ENCODE results near the gene TTF2. TPM values are rescaled to one million over a fixed set of nuclear protein-coding genes. Genes with fewer than 3 reads are reported as not detected.

Gene TTF2
- total RNA-seq (12.2 TPM), polyA plus RNA-seq (5.1 TPM)

DNA sequence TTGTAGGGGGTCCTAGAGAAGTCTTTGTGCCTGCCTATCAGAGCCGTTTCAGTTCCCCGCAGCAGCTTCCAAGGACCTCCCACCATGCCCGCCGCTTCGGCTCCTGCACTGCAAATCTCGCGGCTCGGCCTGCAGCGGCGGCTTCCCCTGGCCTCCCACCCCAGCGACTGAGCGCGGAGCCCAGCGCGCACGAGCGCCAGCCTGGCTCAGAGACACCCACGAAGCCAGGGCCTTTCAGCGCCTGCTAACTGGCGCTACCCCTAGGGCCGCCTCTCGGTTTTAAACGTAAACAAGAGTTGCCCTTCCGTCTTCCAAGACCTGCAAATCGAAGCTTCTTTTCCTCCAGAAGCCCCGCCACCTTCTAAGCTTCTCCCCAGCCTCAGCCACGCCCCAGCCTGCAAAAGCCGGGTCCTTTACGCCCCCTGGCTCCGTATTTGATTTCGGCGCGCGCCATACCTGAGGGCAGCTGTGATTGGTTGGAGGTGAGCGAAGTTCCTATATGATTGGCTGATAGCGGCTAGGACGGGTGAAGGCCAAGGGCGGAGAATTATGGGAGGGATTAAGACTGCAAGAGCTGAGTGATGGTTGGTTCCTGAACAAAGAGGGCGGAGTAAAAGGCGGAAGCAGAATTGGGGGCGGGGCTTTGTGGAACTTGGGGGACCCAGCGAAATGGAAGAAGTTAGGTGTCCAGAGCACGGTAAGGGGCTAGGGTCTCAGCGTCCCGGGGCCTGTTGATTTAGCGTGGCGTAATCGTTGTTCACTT, at the start of gene TTF2:
Gene TTF2, plus strand, starts transcription at position 649 of the 763 bp plus-strand sequence. Its CDS starts 21 bp downstream, at position 670.
- peak; percentile 99 for DNase-seq (ENCODE audit: extremely low spot score)
- WGBS, result under 1% methylated on average over 48 of the region's 48 CpGs
- Histone ChIP-seq H3K4me1 (ENCODE audit: insufficient read depth) (peaks cover 1% of the 10 kb centered on the region), H3K4me3 (ENCODE audit: low read depth, low read length) (peak within 1 kb of the TSS; percentile 36), H3K36me3 (ENCODE audit: insufficient read depth) (no peaks in the 10 kb centered on the region), H3K27ac (ENCODE audit: low read depth) (peak within 1 kb of the TSS; percentile 57)

DNA sequence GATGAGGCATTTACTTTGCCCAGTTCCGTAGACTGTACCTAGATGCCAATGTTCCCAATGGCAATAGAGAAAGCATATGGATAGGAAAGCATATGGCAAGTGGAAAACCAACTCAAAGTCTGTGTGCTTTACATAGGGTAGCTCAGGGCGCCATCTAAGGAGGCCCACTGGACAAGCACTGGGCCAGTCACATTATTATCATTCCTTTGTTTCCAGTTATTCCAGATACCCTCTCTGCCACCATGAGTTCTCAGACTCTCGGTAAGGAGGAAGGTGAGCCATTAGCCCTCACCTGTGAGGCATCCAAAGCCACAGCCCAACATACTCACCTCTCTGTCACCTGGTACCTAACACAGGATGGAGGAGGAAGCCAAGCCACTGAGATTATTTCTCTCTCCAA, 48.8 kb upstream of the TTF2 start:
- Histone ChIP-seq H3K36me3 (ENCODE audit: insufficient read depth) (no peaks in the 10 kb centered on the region), H3K27ac (ENCODE audit: low read depth) (no peak overlapping the region), H3K4me1 (ENCODE audit: insufficient read depth) (no peaks in the 10 kb centered on the region), H3K4me3 (ENCODE audit: low read depth, low read length) (no peak overlapping the region)
- 99% methylated on average over 3 of the region's 3 CpGs for WGBS
- no peak for DNase-seq (ENCODE audit: extremely low spot score)

DNA sequence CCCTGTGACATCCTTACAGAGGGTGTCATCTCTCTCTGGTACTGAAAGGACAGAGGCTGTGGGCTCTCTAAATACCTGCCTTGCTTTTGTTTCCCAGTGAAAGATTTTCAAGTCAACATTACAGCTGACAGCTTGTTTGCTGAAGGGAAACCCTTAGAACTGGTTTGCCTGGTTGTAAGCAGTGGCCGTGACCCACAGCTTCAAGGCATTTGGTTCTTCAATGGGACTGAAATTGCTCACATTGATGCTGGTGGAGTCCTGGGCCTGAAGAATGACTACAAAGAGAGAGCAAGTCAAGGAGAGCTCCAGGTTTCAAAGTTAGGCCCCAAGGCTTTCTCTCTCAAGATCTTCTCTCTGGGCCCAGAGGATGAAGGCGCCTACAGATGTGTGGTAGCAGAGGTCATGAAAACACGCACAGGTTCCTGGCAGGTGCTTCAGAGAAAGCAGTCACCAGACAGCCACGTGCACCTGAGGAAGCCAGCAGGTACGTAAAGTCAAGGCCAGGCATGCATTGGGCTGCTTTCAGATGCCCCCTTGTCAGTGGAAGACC, 46.7 kb upstream of the TTF2 start:
- Histone ChIP-seq H3K36me3 (ENCODE audit: insufficient read depth) (no peaks in the 10 kb centered on the region), H3K4me1 (ENCODE audit: insufficient read depth) (no peaks in the 10 kb centered on the region), H3K4me3 (ENCODE audit: low read depth, low read length) (no peak overlapping the region), H3K27ac (ENCODE audit: low read depth) (no peak overlapping the region)
- WGBS, result 89% methylated on average over 5 of the region's 5 CpGs
- DNase-seq (ENCODE audit: extremely low spot score), result peak; percentile 49

GRCh38 chr1:117014209-117014608, 45.9 kb upstream of the TTF2 start:
- H3K27ac ChIP-seq (ENCODE audit: low read depth), result no peak overlapping the region
- 97% methylated on average over 5 of the region's 5 CpGs for WGBS
- H3K4me1 ChIP-seq (ENCODE audit: insufficient read depth), result no peaks in the 10 kb centered on the region
- no peaks in the 10 kb centered on the region for H3K36me3 ChIP-seq (ENCODE audit: insufficient read depth)
- DNase-seq (ENCODE audit: extremely low spot score), result no peak
- no peak overlapping the region for H3K4me3 ChIP-seq (ENCODE audit: low read depth, low read length)

DNA sequence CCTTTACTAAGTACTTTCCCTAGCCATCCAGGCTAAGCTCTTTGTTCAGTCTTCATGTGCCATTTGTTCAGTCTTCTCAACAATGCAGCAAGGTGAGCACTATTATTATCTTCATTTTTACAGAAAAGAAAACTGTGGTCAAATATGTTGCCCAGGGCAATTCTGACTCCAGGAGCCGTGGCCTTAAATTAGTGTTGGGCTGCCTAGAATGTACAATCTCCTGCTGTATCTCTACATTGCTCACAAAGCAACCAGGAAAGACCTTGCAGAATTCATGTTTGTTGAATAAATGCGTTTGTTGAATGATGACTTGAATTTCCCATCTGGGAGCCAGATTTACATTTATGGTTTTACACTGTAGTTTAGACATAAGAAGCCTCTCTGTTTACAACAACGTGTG, 44.4 kb upstream of the TTF2 start:
- Histone ChIP-seq H3K36me3 (ENCODE audit: insufficient read depth) (no peaks in the 10 kb centered on the region), H3K4me3 (ENCODE audit: low read depth, low read length) (no peak overlapping the region), H3K4me1 (ENCODE audit: insufficient read depth) (no peaks in the 10 kb centered on the region), H3K27ac (ENCODE audit: low read depth) (no peak overlapping the region)
- DNase-seq (ENCODE audit: extremely low spot score), result no peak
- 88% methylated on average over 3 of the region's 3 CpGs for WGBS

GRCh38 chr1:117017062-117017461, 43.1 kb upstream of the TTF2 start:
- Histone ChIP-seq H3K4me1 (ENCODE audit: insufficient read depth) (no peaks in the 10 kb centered on the region), H3K27ac (ENCODE audit: low read depth) (no peak overlapping the region), H3K4me3 (ENCODE audit: low read depth, low read length) (no peak overlapping the region), H3K36me3 (ENCODE audit: insufficient read depth) (no peaks in the 10 kb centered on the region)
- DNase-seq (ENCODE audit: extremely low spot score), result no peak
- WGBS, result 89% methylated on average over 4 of the region's 4 CpGs

DNA sequence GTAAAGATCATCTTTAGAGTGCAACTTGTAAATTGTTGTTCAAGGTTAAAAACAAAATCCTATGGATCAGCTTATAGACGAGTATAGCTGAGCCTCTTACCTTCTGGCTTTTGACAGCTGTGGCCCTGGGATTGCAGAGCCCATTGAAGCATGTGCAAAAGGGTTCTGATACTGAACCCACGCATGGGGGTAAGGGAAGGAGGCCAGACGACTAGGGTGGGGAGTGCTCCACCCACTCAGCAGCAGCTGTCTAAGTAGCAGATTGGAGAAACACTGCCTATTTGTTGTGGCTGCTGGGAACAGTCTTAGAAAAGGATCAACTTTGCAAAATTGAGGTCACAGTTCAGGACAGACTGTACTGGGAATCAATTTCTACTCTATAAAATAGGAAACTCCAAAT, 42.5 kb upstream of the TTF2 start:
- no peak for DNase-seq (ENCODE audit: extremely low spot score)
- Histone ChIP-seq H3K27ac (ENCODE audit: low read depth) (no peak overlapping the region), H3K4me1 (ENCODE audit: insufficient read depth) (no peaks in the 10 kb centered on the region), H3K4me3 (ENCODE audit: low read depth, low read length) (no peak overlapping the region), H3K36me3 (ENCODE audit: insufficient read depth) (no peaks in the 10 kb centered on the region)
- WGBS, result 46% methylated on average over 3 of the region's 3 CpGs

- no peak overlapping the region for H3K27ac ChIP-seq (ENCODE audit: low read depth)
- no peaks in the 10 kb centered on the region for H3K36me3 ChIP-seq (ENCODE audit: insufficient read depth)
- 58% methylated on average over 1 of the region's 1 CpG for WGBS
- H3K4me1 ChIP-seq (ENCODE audit: insufficient read depth), result no peaks in the 10 kb centered on the region
- H3K4me3 ChIP-seq (ENCODE audit: low read depth, low read length), result no peak overlapping the region
- DNase-seq (ENCODE audit: extremely low spot score), result no peak
Measured at GRCh38 chr1:117020526-117021156, 39.5 kb upstream of the TTF2 start.

DNA sequence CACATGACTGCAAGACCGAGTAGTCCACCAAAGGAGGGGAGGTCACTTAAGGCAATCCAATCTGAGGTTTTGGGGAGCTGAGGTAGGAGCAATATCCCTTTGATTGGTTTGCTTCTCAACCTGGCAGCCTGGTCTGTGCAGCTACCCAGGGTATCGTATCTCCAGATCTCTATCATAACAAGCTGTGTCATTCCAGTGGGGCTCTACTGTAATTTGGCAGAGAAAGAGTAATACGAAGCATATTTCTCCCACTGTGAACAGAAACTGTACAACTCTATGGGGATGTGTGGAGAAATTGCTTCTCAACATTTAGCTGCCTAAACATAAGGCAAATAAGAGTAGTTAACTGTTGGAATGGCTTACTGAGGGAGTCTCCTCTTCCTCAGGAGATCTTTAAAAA, 38.0 kb upstream of the TTF2 start:
- Histone ChIP-seq H3K4me3 (ENCODE audit: low read depth, low read length) (no peak overlapping the region), H3K4me1 (ENCODE audit: insufficient read depth) (no peaks in the 10 kb centered on the region), H3K27ac (ENCODE audit: low read depth) (no peak overlapping the region), H3K36me3 (ENCODE audit: insufficient read depth) (no peaks in the 10 kb centered on the region)
- WGBS, result 79% methylated on average over 3 of the region's 3 CpGs
- DNase-seq (ENCODE audit: extremely low spot score), result no peak

DNA sequence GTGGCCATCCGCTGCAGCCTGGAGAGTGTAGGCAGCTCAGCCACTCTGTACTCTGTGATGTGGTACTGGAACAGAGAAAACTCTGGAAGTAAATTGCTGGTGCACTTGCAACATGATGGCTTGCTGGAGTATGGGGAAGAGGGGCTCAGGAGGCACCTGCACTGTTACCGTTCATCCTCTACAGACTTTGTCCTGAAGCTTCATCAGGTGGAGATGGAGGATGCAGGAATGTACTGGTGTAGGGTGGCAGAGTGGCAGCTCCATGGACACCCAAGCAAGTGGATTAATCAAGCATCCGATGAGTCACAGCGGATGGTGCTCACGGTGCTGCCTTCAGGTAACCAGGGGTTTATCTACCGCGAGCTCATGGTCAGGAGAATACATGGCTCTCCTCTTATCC, 34.6 kb upstream of the TTF2 start:
- H3K36me3 ChIP-seq (ENCODE audit: insufficient read depth), result no peaks in the 10 kb centered on the region
- H3K27ac ChIP-seq (ENCODE audit: low read depth), result no peak overlapping the region
- no peak for DNase-seq (ENCODE audit: extremely low spot score)
- no peak overlapping the region for H3K4me3 ChIP-seq (ENCODE audit: low read depth, low read length)
- no peaks in the 10 kb centered on the region for H3K4me1 ChIP-seq (ENCODE audit: insufficient read depth)
- 98% methylated on average over 7 of the region's 7 CpGs for WGBS

DNA sequence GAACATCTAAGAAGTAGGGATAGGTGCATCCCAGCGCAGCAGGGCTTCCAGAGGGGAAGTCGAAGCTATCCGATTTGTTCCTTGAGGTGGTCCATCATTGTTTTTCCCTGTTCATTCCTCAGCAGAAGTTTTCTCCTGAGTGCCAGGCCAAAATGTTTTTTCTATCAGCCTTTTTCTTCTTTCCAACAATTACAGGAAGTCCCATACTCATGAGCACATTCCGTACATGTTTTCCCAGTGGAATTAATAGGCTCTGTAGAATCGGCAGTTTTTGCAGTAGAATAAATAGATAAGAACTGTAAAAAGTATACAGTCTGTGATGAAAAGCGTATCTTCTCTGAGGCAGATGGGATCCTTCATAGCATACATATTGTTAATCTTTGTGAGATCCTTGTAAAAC, 33.8 kb upstream of the TTF2 start:
- WGBS, result 53% methylated on average over 6 of the region's 6 CpGs
- Histone ChIP-seq H3K27ac (ENCODE audit: low read depth) (no peak overlapping the region), H3K4me1 (ENCODE audit: insufficient read depth) (no peaks in the 10 kb centered on the region), H3K4me3 (ENCODE audit: low read depth, low read length) (no peak overlapping the region), H3K36me3 (ENCODE audit: insufficient read depth) (no peaks in the 10 kb centered on the region)
- no peak for DNase-seq (ENCODE audit: extremely low spot score)

GRCh38 chr1:117029685-117030084, 30.4 kb upstream of the TTF2 start:
- DNase-seq (ENCODE audit: extremely low spot score), result no peak
- Histone ChIP-seq H3K4me1 (ENCODE audit: insufficient read depth) (no peaks in the 10 kb centered on the region), H3K4me3 (ENCODE audit: low read depth, low read length) (no peak overlapping the region), H3K27ac (ENCODE audit: low read depth) (no peak overlapping the region), H3K36me3 (ENCODE audit: insufficient read depth) (no peaks in the 10 kb centered on the region)
- 87% methylated on average over 1 of the region's 1 CpG for WGBS

DNA sequence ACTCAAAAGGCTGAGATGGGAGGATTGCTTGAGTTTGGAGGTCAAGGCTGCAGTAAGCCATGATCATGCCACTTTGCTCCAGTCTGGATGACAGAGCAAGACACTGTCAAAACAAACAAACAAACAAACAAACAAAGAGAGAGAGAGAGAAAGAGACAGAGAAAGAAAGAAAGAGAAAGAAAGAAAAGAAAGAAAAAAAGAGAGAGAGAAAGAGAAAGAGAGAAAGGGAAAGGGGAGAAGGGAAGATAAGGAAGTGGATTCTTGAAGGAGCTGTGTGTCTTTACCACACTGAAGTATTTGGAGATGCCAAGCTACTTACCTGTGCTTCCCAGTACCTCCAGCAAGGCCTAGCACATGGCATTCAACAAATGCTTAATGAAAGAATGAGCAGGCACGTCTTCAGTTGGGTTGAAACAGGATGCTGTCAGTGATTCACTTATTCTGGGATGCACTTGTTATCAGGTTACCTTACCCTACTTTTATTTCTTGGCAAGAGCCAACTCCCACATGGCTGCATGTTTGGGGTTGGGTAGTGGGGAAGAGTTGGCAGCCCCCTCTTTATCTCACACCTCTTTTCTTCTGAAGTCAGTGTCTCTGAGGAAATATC, 29.8 kb upstream of the TTF2 start:
- H3K27ac ChIP-seq (ENCODE audit: low read depth), result no peak overlapping the region
- H3K4me3 ChIP-seq (ENCODE audit: low read depth, low read length), result no peak overlapping the region
- H3K36me3 ChIP-seq (ENCODE audit: insufficient read depth), result no peaks in the 10 kb centered on the region
- DNase-seq (ENCODE audit: extremely low spot score), result no peak
- 92% methylated on average over 1 of the region's 1 CpG for WGBS
- no peaks in the 10 kb centered on the region for H3K4me1 ChIP-seq (ENCODE audit: insufficient read depth)

DNA sequence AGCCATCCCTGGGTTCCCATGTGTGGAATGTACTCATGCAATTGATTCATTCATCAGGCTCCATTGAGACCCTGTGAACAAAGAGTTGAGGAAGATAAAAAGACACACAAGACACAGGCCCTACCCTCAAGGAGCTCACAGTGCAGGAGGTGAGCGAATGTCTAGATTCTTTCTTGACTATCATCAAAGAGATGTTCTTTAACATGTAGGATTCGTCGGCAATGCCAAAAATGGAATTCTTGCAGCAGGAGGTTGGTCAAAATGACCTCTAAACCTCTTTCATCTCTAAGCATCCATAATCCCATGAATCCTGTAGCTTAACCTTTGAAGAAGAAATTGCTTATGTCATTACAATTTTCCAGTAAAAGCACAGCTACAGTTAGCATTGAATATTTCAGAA, 27.9 kb upstream of the TTF2 start:
- DNase-seq (ENCODE audit: extremely low spot score), result no peak
- H3K27ac ChIP-seq (ENCODE audit: low read depth), result no peak overlapping the region
- no peaks in the 10 kb centered on the region for H3K36me3 ChIP-seq (ENCODE audit: insufficient read depth)
- H3K4me3 ChIP-seq (ENCODE audit: low read depth, low read length), result no peak overlapping the region
- H3K4me1 ChIP-seq (ENCODE audit: insufficient read depth), result no peaks in the 10 kb centered on the region
- 73% methylated on average over 3 of the region's 3 CpGs for WGBS
